ENCODE results near the gene TUBA3C.

The TUBA3C gene

GRCh38 chr13:19159761-19160420 lies 21.7 kb downstream of the TUBA3C start:
- no peak overlapping the region for H3K27ac ChIP-seq
- DNase-seq (ENCODE audit: low spot score) = no peak
- TF ChIP-seq, protein P1, sequence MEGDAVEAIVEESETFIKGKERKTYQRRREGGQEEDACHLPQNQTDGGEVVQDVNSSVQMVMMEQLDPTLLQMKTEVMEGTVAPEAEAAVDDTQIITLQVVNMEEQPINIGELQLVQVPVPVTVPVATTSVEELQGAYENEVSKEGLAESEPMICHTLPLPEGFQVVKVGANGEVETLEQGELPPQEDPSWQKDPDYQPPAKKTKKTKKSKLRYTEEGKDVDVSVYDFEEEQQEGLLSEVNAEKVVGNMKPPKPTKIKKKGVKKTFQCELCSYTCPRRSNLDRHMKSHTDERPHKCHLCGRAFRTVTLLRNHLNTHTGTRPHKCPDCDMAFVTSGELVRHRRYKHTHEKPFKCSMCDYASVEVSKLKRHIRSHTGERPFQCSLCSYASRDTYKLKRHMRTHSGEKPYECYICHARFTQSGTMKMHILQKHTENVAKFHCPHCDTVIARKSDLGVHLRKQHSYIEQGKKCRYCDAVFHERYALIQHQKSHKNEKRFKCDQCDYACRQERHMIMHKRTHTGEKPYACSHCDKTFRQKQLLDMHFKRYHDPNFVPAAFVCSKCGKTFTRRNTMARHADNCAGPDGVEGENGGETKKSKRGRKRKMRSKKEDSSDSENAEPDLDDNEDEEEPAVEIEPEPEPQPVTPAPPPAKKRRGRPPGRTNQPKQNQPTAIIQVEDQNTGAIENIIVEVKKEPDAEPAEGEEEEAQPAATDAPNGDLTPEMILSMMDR (conservative IDR thresholded peaks at IDR 0.05; ENCODE audit: low read depth) = no peak
- CTCF ChIA-PET = no interaction called here
- POLR2A ChIA-PET (ENCODE audit: low non-redundant PET) = no interaction called here

DNA sequence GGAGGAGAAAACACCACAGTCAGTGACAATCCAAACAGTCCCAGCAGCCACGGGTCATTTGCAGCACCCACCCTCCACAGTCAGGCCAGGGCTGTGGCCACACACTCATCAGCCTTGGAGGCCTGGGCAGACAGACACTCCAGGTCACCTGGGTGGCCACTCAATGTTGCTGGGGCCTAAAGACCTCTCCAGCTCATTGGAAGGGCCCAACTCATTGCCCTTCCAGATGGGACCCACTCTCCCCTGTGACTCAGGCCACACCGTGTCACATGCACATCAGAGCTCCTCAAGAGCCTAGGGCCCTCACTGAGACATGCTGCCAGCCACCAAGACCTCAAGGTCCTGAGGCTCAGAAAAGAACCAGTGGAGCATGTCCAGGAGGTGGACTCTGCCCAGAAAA lies 22.4 kb downstream of the TUBA3C start:
- H3K27ac ChIP-seq = no peak overlapping the region
- TF ChIP-seq, protein P1 (conservative IDR thresholded peaks at IDR 0.05; ENCODE audit: low read depth) = no peak
- no peak for DNase-seq (ENCODE audit: low spot score)
- POLR2A ChIA-PET (ENCODE audit: low non-redundant PET) = no interaction called here
- CTCF ChIA-PET = no interaction called here

DNA sequence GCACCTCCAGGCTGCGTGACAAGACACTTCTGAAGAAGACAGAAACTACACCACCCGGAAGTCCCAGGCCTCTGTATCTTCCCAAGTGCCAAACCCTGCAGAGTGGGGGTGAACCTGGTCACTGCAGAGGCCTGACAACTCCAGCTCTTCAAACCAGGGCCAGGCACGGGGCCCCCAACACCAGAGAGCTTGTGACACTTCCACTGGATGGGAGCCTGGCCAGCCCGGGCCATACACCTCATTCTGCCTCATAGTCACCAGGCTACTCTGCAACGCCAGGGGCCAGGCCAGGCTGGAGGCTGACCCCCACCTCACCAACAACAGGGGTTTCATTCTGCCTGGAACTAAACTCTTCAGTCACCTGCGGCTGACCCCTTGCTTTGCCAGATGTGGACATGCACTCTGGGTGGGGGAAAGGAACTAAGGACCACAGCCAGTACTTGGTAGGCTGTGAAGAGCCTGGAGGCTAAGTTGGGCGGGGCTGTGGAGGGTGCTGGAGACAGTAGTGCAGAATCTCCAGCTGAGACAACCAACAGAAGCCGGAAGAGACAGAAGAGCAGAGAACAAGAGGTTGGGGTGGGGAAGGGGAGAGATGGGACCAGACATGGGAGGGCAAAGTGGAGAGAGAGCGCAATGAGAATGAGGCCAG lies 23.0 kb downstream of the TUBA3C start:
- no peak overlapping the region for H3K27ac ChIP-seq
- DNase-seq (ENCODE audit: low spot score) = no peak
- ChIA-PET CTCF (no interaction called here), POLR2A (ENCODE audit: low non-redundant PET) (no interaction called here)
- TF ChIP-seq, protein P1 (conservative IDR thresholded peaks at IDR 0.05; ENCODE audit: low read depth) = no peak

- TF ChIP-seq, protein P1 (conservative IDR thresholded peaks at IDR 0.05; ENCODE audit: low read depth) = no peak
- H3K27ac ChIP-seq = no peak overlapping the region
- no peak for DNase-seq (ENCODE audit: low spot score)
- ChIA-PET POLR2A (ENCODE audit: low non-redundant PET) (no interaction called here), CTCF (no interaction called here)
These were observed 23.6 kb downstream of the TUBA3C start for GRCh38 chr13:19158006-19158405.

GRCh38 chr13:19157461-19157860 lies 24.2 kb downstream of the TUBA3C start:
- TF ChIP-seq, protein P1 (conservative IDR thresholded peaks at IDR 0.05; ENCODE audit: low read depth) = no peak
- DNase-seq (ENCODE audit: low spot score) = no peak
- CTCF ChIA-PET = no interaction called here
- H3K27ac ChIP-seq = no peak overlapping the region
- POLR2A ChIA-PET (ENCODE audit: low non-redundant PET) = no interaction called here

GRCh38 chr13:19156013-19156825 lies 25.4 kb downstream of the TUBA3C start:
- TF ChIP-seq, protein P1 (conservative IDR thresholded peaks at IDR 0.05; ENCODE audit: low read depth) = no peak
- no peak for DNase-seq (ENCODE audit: low spot score)
- POLR2A ChIA-PET (ENCODE audit: low non-redundant PET) = no interaction called here
- H3K27ac ChIP-seq = no peak overlapping the region
- CTCF ChIA-PET = no interaction called here
